Smooth muscle cell of trachea (primary cell): Measurements from ENCODE around the gene TAF9B. TPM values are rescaled to one million over a fixed set of nuclear protein-coding genes. Genes with fewer than 3 reads are reported as not detected.

Experiments
- total RNA-seq: library from RNA; depleted of rRNA; stranded (reverse); fragments of >200 nt; gene quantifications from 2 replicates; pipeline ENCODE4 v1.2.1, GENCODE V29; 2014

TAF9B gene
- 25.1 and 43.1 TPM in 2 replicates for total RNA-seq

GRCh38 chrX:78139160-78140123 is at the start of gene TAF9B:
TSS of gene TAF9B (minus strand) at chrX:78139650. CDS start at chrX:78139611, 39 bp downstream.

GRCh38 chrX:78103623-78104446 is 35.6 kb downstream of the TAF9B start, which contains the start of gene PGK1:
TSS of gene PGK1 (plus strand) at chrX:78104248. CDS start at chrX:78104341, 93 bp downstream.

Other genes starting within 250 kb of the TAF9B start
- 135 and 230 TPM in 2 replicates for gene MAGT1, start 244.2 kb downstream of the TAF9B start, total RNA-seq
- 162 and 495 TPM in 2 replicates for gene COX7B, start 240.2 kb downstream of the TAF9B start, total RNA-seq
- 22.5 and 31.3 TPM in 2 replicates for gene ATP7A, start 229.0 kb downstream of the TAF9B start, total RNA-seq
- gene PGAM4, start 170.0 kb downstream of the TAF9B start, total RNA-seq: not detected in 2 replicates
- gene PGK1, start 35.4 kb downstream of the TAF9B start, total RNA-seq: 254 and 558 TPM in 2 replicates
- gene CYSLTR1, start 188.0 kb upstream of the TAF9B start, total RNA-seq: 0.29 and 0.33 TPM in 2 replicates